ENCODE results near the gene MPEG1. TPM values are rescaled to one million over a fixed set of nuclear protein-coding genes. Genes with fewer than 3 reads are reported as not detected.

MPEG1 gene
- total RNA-seq, 1 donor from 2014 or later = 11.0 TPM

- Histone ChIP-seq H3K36me3 (ENCODE audit: control insufficient read depth in 3 of 3, insufficient read depth in 3 of 3, low read length in 3 of 3) (no peaks in the 10 kb centered on the region), H3K27me3 (ENCODE audit: control insufficient read depth in 3 of 3, insufficient read depth in 3 of 3, low read length in 3 of 3) (peaks cover 6 to 11% (median 9%) of the 10 kb centered on the region in 3 donors), H3K9me3 (ENCODE audit: control insufficient read depth in 3 of 3, low read length in 3 of 3) (no peaks in the 10 kb centered on the region), H3K9ac (ENCODE audit: low read depth in 1 of 3, low read length in 3 of 3) (no peak overlapping the region), H3K4me1 (ENCODE audit: control insufficient read depth in 3 of 3, insufficient read depth in 3 of 3, low read length in 3 of 3) (peaks cover 7 to 17% (median 12%) of the 10 kb centered on the region in 3 donors), H3K4me3 (ENCODE audit: low read length in 3 of 3) (no peak overlapping the region), H3K27ac (ENCODE audit: low read depth, low read length) (no peak overlapping the region)
Measured at GRCh38 chr11:59174664-59175033, 38.1 kb downstream of the MPEG1 start.

DNA sequence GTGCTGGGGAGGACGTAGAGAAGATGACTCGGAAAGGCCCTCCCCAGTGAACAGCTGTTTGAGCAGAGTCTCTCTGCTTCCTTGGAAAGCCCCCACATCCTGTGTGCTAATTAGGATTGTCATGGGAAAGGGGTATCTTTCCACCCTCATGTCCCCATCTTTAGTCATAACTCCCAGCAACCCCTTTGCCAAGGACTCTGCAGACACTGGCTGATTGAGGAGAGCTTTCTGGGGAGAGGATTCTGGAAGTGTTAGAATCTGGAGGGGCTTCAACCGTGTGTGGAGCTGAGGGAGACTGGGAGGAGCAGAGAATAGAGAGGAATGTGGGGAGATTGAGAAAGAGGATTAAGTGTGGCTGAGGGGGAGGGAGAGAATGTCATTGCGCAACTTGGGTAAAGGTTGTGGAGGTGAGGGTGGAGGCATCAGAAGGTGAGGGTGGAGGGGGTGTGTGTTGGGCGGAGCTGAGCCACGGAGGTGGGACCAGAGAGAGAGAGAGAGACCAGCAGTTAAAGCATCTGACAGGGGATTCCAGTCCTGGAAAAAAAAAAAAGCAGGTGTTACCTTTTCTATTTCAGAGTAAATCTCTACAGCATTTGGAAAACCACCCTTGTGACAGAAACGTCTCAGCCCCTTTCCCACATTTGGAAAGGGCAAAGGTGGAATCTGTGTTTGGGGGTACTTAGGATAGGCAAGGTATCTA is 38.6 kb downstream of the MPEG1 start:
- H3K4me3 ChIP-seq (ENCODE audit: low read length in 3 of 3) = peak overlapping the region in 2 of 3 donors; percentile 70 to 81
- peaks cover 6 to 11% (median 9%) of the 10 kb centered on the region in 3 donors for H3K27me3 ChIP-seq (ENCODE audit: control insufficient read depth in 3 of 3, insufficient read depth in 3 of 3, low read length in 3 of 3)
- H3K4me1 ChIP-seq (ENCODE audit: control insufficient read depth in 3 of 3, insufficient read depth in 3 of 3, low read length in 3 of 3) = peaks cover 7 to 17% (median 12%) of the 10 kb centered on the region in 3 donors
- H3K27ac ChIP-seq (ENCODE audit: low read depth, low read length) = no peak overlapping the region
- no peaks in the 10 kb centered on the region for H3K9me3 ChIP-seq (ENCODE audit: control insufficient read depth in 3 of 3, low read length in 3 of 3)
- no peaks in the 10 kb centered on the region for H3K36me3 ChIP-seq (ENCODE audit: control insufficient read depth in 3 of 3, insufficient read depth in 3 of 3, low read length in 3 of 3)
- H3K9ac ChIP-seq (ENCODE audit: low read depth in 1 of 3, low read length in 3 of 3) = peak overlapping the region in 1 of 3 donors; percentile 25

GRCh38 chr11:59173080-59173963 is 39.4 kb downstream of the MPEG1 start:
- H3K9ac ChIP-seq (ENCODE audit: low read depth in 1 of 3, low read length in 3 of 3) = peak overlapping the region in 2 of 3 donors; percentile 48 to 50
- peaks cover 7 to 17% (median 12%) of the 10 kb centered on the region in 3 donors for H3K4me1 ChIP-seq (ENCODE audit: control insufficient read depth in 3 of 3, insufficient read depth in 3 of 3, low read length in 3 of 3)
- peak overlapping the region; percentile 12 for H3K27ac ChIP-seq (ENCODE audit: low read depth, low read length)
- H3K4me3 ChIP-seq (ENCODE audit: low read length in 3 of 3) = peak overlapping the region; percentile 69 to 81 (median 70)
- H3K9me3 ChIP-seq (ENCODE audit: control insufficient read depth in 3 of 3, low read length in 3 of 3) = no peaks in the 10 kb centered on the region
- peaks cover 6 to 11% (median 9%) of the 10 kb centered on the region in 3 donors for H3K27me3 ChIP-seq (ENCODE audit: control insufficient read depth in 3 of 3, insufficient read depth in 3 of 3, low read length in 3 of 3)
- H3K36me3 ChIP-seq (ENCODE audit: control insufficient read depth in 3 of 3, insufficient read depth in 3 of 3, low read length in 3 of 3) = no peaks in the 10 kb centered on the region

- Histone ChIP-seq H3K27me3 (ENCODE audit: control insufficient read depth in 3 of 3, insufficient read depth in 3 of 3, low read length in 3 of 3) (peaks cover 6 to 11% (median 9%) of the 10 kb centered on the region in 3 donors), H3K4me3 (ENCODE audit: low read length in 3 of 3) (peak overlapping the region; percentile 77 to 81 (median 78)), H3K27ac (ENCODE audit: low read depth, low read length) (no peak overlapping the region), H3K4me1 (ENCODE audit: control insufficient read depth in 3 of 3, insufficient read depth in 3 of 3, low read length in 3 of 3) (peaks cover 7 to 17% (median 12%) of the 10 kb centered on the region in 3 donors), H3K36me3 (ENCODE audit: control insufficient read depth in 3 of 3, insufficient read depth in 3 of 3, low read length in 3 of 3) (no peaks in the 10 kb centered on the region), H3K9me3 (ENCODE audit: control insufficient read depth in 3 of 3, low read length in 3 of 3) (no peaks in the 10 kb centered on the region), H3K9ac (ENCODE audit: low read depth in 1 of 3, low read length in 3 of 3) (peak overlapping the region in 2 of 3 donors; percentile 48 to 50)
Measured at GRCh38 chr11:59172345-59173079, 40.2 kb downstream of the MPEG1 start.

- Histone ChIP-seq H3K9ac (ENCODE audit: low read depth in 1 of 3, low read length in 3 of 3) (peak within 1 kb of the TSS in 2 of 3 donors; percentile 48 to 50), H3K36me3 (ENCODE audit: control insufficient read depth in 3 of 3, insufficient read depth in 3 of 3, low read length in 3 of 3) (no peaks in the 10 kb centered on the region), H3K4me1 (ENCODE audit: control insufficient read depth in 3 of 3, insufficient read depth in 3 of 3, low read length in 3 of 3) (peaks cover 7 to 17% (median 12%) of the 10 kb centered on the region in 3 donors), H3K4me3 (ENCODE audit: low read length in 3 of 3) (peak within 1 kb of the TSS; percentile 77 to 81 (median 78)), H3K27me3 (ENCODE audit: control insufficient read depth in 3 of 3, insufficient read depth in 3 of 3, low read length in 3 of 3) (peaks cover 6 to 11% (median 9%) of the 10 kb centered on the region in 3 donors), H3K9me3 (ENCODE audit: control insufficient read depth in 3 of 3, low read length in 3 of 3) (no peaks in the 10 kb centered on the region), H3K27ac (ENCODE audit: low read depth, low read length) (no peak within 1 kb of the TSS)
Measured at GRCh38 chr11:59171508-59172322, 41.0 kb downstream of the MPEG1 start, which contains the start of gene DTX4. Gene DTX4, plus strand, starts transcription at chr11:59172132. Its CDS starts 464 bp downstream, at chr11:59172596.

DNA sequence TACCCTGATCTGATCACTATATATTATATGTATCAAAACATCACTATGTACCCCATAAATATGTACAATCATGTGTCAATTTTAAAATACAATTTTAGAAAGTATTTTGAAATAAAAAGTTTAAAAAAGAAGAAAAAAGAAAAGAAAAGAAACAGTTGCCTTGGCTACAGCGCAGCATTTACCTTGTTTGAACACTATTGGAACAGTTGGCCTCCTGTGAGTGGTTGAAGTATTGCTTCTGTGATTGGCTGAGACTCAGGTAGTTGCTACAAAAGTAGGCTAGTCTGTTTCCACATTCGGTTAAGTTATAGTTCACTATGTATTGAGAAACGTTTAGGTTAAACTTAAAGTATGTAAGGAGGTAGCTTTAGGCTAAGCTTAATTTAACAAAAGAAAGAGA is 48.7 kb downstream of the MPEG1 start:
- Histone ChIP-seq H3K4me3 (ENCODE audit: low read length in 3 of 3) (no peak overlapping the region), H3K9me3 (ENCODE audit: control insufficient read depth in 3 of 3, low read length in 3 of 3) (no peaks in the 10 kb centered on the region), H3K4me1 (ENCODE audit: control insufficient read depth in 3 of 3, insufficient read depth in 3 of 3, low read length in 3 of 3) (no peaks in the 10 kb centered on the region)

More for the DNA sequence above, 48.7 kb downstream of the MPEG1 start:
- no peak overlapping the region for H3K27ac ChIP-seq (ENCODE audit: low read depth, low read length)
- no peaks in the 10 kb centered on the region for H3K27me3 ChIP-seq (ENCODE audit: control insufficient read depth in 3 of 3, insufficient read depth in 3 of 3, low read length in 3 of 3)
- no peaks in the 10 kb centered on the region for H3K36me3 ChIP-seq (ENCODE audit: control insufficient read depth in 3 of 3, insufficient read depth in 3 of 3, low read length in 3 of 3)
- no peak overlapping the region for H3K9ac ChIP-seq (ENCODE audit: low read depth in 1 of 3, low read length in 3 of 3)

Small RNAs within 50 kb of the gene (small RNA-seq; reads per million reads assigned to genes)
- not detected for gene RN7SL42P

Other genes with a start within 250 kb of the MPEG1 start
- not detected for gene GLYATL1B, start 126.6 kb downstream of the MPEG1 start, total RNA-seq
- gene FAM111B, start 105.7 kb downstream of the MPEG1 start, total RNA-seq = 3.7 TPM
- gene FAM111A, start 70.1 kb downstream of the MPEG1 start, total RNA-seq = 17.2 TPM
- gene DTX4, start 40.8 kb downstream of the MPEG1 start, total RNA-seq = 9.9 TPM
- not detected for gene OR5AN1, start 146.0 kb upstream of the MPEG1 start, total RNA-seq
- gene OR5A2, start 213.5 kb upstream of the MPEG1 start, total RNA-seq = not detected
- not detected for gene OR5A1, start 223.5 kb upstream of the MPEG1 start, total RNA-seq
- gene OR4D6, start 244.0 kb upstream of the MPEG1 start, total RNA-seq = not detected

Data from skeletal muscle tissue (tissue), 5 donors.